HG02870 (cell line): ENCODE data around the gene ADAMTSL5.

Source experiments
- ATAC-seq: cut with Tn5 transposase; IDR thresholded peaks from one replicate; pipeline ENCODE4 v1.9.1; 2021; ENCODE audit warnings: mild to moderate bottlenecking, moderate library complexity; ENCODE audit not compliant: unreplicated experiment

ADAMTSL5 gene

DNA sequence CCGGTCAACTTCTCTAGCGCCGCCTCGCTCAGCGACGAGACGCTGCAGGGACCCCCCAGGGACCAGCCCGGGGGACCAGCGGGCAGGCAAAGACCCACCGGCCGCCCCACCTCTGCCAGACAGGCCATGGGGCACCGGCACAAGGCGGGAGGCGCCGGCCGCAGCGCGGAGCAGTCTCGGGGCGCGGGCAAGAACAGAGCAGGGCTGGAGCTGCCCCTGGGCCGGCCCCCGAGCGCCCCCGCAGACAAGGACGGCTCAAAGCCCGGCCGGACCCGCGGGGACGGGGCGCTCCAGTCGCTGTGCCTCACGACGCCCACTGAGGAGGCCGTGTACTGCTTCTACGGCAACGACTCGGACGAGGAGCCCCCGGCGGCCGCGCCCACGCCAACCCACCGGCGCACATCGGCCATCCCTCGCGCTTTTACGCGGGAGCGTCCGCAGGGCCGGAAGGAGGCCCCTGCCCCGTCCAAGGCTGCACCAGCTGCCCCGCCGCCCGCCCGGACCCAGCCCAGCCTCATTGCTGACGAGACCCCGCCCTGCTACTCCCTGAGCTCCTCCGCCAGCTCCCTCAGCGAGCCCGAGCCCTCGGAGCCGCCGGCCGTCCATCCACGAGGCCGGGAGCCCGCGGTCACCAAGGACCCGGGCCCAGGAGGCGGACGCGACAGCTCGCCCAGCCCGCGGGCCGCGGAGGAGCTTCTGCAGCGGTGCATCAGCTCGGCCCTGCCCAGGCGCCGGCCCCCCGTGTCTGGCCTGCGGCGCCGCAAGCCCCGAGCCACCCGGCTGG, 45.1 kb downstream of the ADAMTSL5 start:
- no peak for ATAC-seq

DNA sequence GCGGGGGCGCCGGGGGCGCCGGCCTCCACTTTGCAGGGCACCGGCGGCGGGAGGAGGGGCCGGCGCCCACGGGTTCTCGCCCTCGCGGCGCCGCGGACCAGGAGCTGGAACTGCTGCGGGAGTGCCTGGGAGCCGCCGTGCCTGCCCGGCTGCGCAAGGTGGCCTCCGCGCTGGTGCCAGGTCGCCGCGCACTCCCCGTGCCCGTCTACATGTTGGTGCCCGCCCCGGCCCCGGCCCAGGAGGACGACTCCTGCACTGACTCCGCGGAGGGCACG, 45.7 kb downstream of the ADAMTSL5 start:
- no peak for ATAC-seq

DNA sequence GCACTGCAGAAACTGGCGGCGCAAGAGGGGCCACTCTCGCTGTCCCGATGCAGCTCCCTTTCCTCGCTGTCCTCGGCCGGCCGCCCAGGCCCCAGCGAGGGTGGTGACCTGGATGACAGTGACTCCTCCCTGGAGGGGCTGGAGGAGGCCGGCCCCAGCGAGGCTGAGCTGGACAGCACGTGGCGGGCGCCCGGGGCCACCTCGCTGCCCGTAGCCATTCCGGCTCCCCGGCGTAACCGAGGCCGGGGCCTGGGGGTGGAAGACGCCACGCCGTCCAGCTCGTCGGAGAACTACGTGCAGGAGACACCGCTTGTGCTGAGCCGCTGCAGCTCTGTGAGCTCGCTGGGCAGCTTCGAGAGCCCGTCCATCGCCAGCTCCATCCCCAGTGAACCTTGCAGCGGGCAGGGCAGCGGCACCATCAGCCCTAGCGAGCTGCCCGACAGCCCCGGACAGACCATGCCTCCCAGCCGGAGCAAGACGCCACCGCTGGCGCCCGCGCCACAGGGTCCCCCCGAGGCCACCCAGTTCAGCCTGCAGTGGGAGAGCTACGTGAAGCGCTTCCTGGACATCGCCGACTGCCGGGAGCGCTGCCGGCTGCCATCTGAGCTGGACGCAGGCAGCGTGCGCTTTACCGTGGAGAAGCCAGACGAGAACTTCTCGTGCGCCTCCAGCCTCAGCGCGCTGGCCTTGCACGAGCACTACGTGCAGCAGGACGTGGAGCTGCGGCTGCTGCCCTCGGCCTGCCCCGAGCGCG, 46.2 kb downstream of the ADAMTSL5 start:
- no peak for ATAC-seq

DNA sequence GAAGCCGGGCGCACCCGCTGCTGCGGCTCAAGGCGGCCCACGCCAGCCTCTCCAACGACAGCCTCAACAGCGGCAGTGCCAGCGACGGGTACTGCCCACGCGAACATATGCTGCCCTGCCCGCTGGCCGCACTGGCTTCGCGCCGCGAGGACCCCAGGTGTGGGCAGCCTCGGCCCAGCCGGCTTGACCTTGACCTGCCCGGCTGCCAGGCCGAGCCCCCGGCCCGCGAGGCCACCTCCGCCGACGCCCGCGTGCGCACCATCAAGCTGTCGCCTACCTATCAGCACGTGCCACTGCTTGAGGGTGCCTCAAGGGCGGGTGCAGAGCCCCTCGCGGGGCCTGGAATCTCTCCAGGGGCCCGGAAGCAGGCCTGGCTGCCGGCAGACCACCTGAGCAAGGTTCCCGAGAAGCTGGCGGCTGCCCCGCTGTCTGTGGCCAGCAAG, 46.8 kb downstream of the ADAMTSL5 start:
- no peak for ATAC-seq

DNA sequence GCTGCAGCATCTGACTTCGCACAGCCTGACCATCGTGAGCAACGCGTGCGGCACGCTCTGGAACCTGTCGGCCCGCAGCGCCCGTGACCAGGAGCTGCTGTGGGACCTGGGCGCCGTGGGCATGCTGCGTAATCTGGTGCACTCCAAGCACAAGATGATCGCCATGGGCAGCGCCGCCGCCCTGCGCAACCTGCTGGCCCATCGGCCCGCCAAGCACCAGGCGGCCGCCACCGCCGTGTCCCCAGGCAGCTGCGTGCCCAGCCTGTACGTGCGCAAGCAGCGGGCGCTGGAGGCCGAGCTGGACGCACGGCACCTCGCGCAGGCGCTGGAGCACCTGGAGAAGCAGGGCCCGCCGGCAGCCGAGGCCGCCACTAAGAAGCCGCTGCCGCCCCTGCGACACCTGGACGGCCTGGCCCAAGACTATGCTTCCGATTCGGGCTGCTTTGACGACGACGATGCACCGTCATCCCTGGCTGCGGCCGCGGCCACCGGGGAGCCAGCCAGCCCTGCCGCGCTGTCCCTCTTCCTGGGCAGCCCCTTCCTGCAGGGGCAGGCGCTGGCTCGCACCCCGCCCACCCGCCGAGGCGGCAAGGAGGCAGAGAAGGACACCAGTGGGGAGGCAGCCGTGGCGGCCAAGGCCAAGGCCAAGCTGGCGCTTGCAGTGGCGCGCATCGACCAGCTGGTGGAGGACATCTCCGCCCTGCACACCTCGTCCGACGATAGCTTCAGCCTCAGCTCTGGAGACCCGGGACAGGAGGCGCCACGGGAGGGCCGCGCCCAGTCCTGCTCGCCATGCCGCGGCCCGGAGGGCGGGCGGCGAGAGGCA, 47.4 kb downstream of the ADAMTSL5 start:
- ATAC-seq, result no peak

DNA sequence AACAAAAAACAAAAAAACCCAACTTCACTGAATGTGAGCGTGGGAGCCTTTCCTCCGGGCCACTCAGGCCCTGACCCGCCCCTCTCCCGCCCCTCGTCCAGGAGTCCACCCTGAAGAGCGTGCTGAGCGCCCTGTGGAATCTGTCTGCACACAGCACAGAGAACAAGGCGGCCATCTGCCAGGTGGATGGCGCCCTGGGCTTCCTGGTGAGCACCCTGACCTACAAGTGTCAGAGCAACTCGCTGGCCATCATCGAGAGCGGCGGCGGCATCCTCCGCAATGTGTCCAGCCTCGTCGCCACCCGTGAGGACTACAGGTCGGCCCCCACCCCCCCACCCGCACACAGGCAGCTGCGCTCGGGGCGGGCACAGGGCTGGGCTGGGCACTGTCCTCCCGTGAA, 51.0 kb downstream of the ADAMTSL5 start:
- no peak for ATAC-seq

DNA sequence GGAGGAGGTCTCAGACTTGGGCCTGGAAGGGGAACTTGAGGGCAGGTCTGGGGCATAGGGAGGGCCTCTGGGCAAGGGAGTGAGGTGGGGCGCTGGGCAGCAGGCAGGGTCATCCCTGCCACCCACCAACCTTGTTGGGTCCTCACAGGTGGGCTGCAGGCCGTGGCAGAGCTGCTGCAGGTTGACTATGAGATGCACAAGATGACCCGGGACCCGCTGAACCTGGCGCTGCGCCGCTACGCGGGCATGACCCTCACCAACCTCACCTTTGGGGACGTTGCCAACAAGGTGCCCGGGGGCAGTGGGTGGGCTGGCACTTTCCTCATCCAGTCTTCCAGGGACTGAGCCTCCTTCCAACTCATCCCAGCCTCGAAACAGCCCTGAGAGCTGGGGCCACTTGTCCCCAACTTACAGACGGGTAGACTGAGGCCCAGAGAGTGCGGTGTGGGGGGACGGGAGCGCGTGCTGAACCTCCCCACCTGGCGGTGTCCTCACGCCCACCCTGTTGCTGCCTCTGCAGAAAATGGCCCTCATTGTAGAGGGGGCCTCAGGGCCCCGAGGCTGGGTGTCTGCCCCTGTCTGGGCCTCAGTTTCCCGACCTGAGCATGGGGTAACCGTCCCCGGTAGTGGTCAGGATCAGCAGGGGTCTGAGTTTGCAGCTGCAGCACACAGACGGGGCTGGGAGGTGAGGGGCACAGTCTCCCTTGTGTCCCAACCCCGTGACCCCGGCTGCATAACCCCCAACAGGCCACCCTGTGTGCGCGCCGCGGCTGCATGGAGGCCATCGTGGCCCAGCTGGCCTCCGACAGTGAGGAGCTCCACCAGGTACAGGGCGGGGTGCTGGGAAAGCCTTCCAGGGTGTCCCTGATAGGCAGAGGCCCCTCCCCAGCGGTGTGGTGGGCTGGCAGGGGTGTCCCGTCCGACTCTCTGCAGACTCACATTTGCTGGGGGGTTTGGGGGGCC, 52.5 kb downstream of the ADAMTSL5 start:
- no peak for ATAC-seq

DNA sequence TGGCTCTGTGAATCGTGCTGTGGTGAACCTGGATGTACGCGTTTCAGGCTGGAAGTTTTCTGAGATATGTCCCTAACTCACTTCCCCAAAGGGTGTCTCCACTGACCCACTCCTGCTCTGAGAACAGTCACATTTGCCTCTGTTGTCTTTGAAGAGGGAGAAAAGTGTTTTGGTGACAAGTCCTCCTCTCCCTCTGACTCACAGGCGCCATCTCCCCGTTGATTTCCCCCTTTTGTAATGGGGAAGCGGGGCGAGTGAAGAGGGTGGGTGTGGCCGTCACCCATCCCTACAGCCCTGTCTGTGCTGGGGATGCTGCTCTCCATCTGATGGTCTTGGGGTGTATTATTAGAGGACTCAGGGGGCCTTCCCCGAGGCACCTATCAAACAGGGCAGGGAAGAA, 53.3 kb downstream of the ADAMTSL5 start:
- no peak for ATAC-seq

DNA sequence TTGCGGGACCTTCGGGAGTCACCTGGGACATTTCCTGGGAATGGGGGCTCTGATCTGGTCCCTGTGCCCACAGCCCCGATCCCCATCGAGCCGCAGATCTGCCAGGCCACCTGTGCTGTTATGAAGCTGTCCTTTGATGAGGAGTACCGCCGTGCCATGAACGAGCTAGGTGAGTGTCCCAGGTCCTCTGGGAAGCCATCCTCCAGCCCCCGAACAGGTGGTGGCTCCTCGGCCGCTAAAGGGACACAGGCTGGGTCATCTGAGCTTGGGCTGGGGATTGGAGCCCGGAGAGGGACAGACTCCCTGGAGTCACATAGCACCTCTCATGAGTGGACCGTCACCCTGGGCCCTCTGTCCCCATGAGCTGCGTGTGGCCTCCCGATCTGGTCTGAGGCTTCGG, 54.9 kb downstream of the ADAMTSL5 start:
- ATAC-seq, result no peak

DNA sequence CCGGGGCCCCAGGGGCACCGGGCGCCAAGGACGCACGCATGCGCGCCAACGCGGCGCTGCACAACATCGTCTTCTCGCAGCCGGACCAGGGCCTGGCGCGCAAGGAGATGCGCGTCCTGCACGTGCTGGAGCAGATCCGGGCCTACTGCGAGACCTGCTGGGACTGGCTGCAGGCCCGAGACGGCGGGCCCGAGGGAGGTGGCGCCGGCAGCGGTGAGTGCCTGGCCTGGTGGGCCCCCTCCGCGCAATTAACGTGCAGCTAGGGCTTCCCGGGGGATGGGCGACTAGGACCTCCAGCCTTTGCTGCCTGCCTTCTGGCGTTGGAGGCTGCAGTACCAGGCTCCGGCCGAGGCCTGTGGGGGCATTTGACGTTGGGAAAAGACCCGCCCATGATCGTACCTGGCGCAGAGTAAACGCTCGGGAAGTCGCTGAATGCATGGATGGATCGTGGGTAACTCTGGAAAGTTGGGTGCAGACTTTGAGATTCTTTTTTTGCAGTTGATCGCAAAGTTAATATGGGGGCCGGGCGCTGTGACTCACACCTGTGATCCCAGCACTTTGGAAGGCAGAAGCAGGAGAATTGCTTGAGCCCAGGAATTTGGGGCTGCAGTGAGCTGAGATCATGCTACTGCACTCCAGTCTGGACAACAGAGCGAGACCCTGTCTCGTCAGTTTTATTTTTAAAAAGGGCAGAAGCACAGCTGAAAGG, 55.6 kb downstream of the ADAMTSL5 start:
- ATAC-seq, result no peak

DNA sequence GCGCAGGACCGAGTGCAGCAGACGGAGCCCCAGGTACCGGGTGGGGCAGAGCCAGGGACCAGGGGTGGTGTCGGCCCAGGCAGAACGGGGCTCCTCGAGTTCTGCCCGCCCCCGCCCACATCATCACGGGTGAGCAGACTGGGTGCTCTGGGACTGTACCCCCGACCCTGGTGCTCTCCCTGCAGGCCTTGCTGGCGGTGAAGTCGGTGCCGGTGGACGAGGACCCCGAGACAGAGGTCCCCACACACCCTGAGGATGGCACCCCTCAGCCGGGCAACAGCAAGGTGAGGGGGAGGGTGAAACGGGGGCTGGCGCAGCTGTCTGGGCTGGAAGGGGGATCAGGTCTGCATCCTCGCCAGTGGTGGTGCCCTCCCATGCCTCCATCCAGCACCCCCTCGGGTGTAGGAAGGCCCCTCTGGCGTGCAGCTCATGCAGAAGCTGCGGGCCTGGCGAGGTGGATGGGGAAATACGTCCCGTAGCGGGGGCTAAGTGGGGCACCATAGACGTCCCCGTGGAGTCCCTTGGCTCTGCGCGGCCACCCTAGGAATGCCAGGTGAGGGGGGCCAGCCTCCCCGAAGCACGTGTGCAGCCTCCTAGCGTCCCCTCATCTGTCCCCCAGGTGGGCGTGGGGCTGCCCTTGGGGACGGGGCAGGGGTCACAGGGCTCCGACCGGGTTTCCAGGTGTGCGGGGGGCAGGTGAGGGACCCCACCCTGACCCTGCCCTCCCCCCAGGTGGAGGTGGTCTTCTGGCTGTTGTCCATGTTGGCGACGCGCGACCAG, 56.5 kb downstream of the ADAMTSL5 start:
- no peak for ATAC-seq

DNA sequence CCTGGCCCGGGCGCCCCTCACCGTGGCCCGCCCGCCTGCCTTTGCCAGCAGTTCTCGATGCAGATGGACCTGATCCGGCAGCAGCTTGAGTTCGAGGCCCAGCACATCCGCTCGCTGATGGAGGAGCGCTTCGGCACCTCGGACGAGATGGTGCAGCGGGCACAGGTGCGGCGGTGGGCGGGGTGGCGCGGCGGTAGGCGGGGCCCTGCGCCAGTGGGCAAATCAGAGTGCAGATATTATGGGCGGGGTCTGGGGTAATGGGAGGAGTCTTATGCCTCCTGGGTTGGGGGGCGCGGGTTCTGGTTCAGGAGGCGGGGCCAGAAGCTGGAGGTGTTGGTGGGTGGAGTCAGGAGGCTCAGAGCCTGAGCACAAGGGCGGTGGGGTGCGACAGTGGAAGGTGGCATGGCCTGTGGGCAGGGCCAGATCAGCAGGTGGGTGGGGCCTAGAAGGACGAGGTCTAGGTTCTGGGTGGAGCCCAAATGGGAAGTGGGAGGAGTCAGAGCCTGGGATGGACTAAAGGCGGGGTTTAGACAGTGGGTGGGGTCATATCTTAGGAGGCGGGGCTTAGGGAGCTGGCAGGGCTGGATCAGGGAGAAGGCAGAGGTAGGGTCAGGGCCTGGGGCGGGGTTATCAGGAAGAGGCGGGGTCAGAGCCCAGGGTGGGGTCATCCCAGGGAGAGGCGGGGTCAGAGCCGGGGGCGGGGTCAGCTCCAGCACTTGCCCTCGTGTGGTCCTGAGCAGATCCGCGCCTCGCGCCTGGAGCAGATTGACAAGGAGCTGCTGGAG, 57.3 kb downstream of the ADAMTSL5 start:
- ATAC-seq, result no peak
